GM12873 (cell line): ENCODE results near the gene GPR18.

ENCODE experiments used
- TF ChIP-seq, protein P1 (sequence below): IDR thresholded peaks from 2 replicates; pipeline ENCODE4 v1.5.1; 2012; ENCODE audit warnings: low read depth, mild to moderate bottlenecking, moderate library complexity, low read length, control low read depth; ENCODE audit not compliant: insufficient read depth; ENCODE audit errors: missing control alignments

The GPR18 gene, protein sequence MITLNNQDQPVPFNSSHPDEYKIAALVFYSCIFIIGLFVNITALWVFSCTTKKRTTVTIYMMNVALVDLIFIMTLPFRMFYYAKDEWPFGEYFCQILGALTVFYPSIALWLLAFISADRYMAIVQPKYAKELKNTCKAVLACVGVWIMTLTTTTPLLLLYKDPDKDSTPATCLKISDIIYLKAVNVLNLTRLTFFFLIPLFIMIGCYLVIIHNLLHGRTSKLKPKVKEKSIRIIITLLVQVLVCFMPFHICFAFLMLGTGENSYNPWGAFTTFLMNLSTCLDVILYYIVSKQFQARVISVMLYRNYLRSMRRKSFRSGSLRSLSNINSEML

DNA sequence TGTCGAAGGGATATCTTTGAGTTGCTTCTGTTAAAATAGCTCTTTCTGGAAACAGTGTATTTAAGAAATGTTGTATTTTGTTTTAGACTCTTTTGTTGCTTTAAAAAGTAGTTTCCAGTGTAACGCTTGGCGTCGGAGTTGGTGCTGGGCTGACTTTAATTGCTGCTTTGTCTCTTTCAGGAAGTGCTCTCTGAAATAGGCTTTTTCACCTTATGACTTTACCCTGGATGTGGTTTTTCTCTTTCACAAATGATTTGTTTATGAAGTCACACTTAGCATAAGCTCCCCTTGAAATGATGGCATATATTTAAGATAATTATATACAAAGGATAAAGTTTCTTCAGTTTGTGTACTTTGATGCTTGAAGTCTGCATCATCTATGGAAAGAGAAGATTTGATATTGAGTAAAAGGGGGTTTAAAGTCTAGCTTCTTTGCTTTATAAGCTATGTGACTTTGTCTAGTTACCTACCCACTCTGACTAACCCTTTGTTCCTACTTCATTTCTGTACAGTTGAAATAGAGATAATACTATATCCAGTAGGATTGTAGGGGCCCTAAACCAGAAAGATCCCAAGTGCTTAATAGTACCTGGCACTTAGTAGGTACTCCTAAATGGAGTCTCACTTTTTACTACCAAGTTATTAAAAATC is at the start of gene GPR18:
TSS of gene GPR18 (minus strand) at position 170 of the 651 bp plus-strand sequence. CDS start 2,507 bp downstream, outside the sequence.
- TF ChIP-seq, protein P1, sequence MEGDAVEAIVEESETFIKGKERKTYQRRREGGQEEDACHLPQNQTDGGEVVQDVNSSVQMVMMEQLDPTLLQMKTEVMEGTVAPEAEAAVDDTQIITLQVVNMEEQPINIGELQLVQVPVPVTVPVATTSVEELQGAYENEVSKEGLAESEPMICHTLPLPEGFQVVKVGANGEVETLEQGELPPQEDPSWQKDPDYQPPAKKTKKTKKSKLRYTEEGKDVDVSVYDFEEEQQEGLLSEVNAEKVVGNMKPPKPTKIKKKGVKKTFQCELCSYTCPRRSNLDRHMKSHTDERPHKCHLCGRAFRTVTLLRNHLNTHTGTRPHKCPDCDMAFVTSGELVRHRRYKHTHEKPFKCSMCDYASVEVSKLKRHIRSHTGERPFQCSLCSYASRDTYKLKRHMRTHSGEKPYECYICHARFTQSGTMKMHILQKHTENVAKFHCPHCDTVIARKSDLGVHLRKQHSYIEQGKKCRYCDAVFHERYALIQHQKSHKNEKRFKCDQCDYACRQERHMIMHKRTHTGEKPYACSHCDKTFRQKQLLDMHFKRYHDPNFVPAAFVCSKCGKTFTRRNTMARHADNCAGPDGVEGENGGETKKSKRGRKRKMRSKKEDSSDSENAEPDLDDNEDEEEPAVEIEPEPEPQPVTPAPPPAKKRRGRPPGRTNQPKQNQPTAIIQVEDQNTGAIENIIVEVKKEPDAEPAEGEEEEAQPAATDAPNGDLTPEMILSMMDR, result no peak

DNA sequence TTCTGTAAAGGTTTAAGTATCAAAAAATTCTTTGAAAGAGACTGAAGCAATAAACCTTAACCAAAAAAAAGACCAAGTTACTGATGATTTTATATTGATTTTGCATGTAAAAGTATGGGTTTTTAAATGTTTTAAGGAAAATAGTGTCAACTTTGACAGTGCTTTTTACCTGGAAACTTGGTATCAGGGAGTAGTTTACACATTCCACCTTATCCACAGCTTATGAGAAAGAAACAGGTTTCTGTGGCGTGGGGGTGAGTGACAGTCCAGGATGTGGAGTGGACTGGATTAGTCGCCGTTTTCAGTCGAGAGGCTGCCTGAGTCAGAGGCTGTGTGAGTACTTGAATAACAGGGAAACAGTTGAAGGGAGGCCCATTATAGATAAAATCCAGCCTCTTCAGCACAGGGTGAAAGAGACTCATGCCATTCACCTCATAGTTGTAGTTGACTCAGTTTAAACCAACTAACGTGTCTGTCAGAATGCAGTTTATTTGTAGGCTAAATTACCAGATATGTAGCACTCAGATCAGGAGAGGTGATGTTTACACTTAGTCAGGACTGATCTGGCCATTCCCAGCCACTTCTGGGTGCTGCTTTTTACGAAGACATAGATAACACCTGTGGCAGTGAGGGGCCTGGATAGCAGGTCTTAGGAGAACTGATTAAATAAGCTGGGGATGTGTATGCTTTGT is 49.6 kb upstream of the GPR18 start:
- TF ChIP-seq, protein P1, result no peak

DNA sequence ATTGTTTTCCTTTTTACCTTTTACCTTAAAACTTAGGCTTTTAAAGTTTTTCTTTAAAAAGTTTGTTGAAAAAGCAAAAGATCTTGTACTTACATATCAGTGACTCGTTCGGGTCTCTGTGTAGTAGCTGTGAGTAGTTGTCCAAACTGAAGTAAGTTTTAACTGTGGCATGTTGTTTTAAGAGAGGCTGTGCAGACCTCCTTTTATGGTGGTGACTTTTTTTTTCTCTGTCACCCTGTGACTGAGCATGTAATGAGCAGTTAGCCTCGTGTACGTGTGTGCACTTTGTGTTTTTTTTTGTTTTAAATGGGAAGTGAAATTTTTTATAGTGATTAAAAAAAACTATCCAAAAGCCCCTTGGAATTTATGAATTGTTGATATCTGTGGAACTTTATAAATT is 49.1 kb upstream of the GPR18 start, which contains the start of gene GPR183:
TSS of gene GPR183 (minus strand) at position 153 of the 400 bp plus-strand sequence. CDS start 11,254 bp downstream, outside the sequence.
- TF ChIP-seq, protein P1, result no peak

DNA sequence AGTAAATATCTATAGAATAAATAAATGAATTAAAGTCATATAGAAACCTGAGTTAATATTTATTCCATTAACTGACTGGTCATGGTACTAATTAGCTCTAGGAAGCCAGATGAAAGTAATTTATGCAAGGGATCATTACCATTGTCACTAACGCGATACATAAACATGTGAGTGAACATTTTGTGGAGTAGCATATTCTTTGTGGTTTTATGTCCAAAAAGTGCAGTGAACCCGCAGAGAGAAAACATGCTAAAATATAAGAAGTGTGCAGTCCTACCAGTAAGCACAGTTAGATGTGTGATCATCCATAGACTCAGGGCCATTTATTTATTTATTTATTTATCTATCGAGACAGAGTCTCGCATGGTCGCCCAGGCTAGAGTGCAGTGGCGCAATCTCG is 47.4 kb upstream of the GPR18 start:
- TF ChIP-seq, protein P1, result no peak

DNA sequence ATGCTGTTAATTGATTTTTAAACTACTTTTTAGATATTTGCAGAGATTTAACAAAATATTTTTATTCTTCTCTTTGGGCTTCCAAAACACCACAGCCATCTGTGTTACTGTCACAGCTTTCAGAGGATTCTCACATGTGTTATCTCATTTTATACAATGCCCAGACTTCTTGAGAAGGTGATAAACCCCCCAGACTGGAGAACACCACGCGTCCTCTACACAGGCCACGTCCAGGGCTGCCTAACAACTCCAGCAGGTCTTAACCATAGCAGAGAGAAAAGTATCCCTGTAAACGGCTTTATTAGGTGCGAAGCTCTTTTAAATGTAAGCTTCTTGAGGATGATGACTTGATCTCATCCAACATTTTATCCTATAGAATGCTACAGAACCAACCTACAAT is 47.0 kb upstream of the GPR18 start:
- TF ChIP-seq, protein P1, result no peak

DNA sequence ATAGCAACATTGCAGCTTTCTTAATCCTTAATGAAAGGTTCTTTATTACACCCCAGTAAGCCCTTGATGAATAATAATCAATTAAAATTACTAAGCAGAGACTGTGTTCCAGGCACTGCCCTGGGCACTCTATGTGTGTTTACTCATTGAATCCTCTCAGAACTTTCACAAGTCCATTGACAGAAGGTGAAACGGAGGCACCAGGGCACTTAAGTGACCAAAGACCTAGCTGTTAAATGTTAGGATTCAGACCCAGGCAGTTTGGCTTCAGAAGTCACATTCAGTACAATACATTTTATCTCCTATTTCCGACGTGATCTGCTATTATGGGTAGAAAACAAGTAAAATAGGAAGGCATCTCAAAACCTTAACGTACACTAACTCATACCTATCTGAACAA is 46.4 kb upstream of the GPR18 start:
- TF ChIP-seq, protein P1, result no peak

DNA sequence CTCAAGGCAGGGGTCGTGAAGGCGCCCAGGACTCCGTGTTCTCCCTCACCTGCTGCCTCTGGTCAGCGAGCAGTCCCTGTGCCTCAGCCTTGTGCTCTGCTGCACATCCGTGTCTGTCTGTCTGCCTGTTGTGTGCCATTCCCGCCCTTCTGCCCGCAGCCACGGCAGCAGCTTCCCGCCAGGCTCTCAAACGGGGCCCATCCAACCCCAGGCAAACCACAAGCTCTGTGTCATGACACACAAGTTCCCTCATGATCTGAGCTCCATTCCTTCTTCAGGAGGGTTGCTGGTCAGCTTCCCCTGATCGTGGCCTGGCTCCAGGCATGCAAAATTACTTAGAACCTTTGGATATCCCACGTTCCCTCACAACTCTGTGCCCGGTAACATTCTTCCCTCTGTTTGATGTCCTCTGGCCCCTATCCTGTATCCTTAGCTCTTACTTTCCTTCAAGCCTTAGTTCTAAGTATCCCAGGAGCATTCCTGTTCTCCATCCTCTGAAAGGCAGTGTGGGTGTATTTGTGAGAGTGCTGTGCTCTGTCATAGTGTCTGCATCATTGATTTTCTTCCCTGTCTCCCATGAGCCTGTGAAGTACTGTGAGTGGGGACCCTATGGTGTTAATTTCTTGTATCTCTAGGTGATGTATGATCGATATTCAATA is 45.8 kb upstream of the GPR18 start:
- TF ChIP-seq, protein P1, result no peak
